Brain microvascular endothelial cell (primary cell): Measurements from ENCODE around the gene TCN1.
"Not testable (repeated sequence)": the region's sequence is repeated elsewhere in the genome, so short reads cannot be mapped to it uniquely, and the experiment has no call there.

Experiments
- DNase-seq: peaks from one replicate; pipeline ENCODE4 v3.0.0-alpha.2; 2020
- H3K27ac ChIP-seq: fragments of 250-450 bp; sonication (Bioruptor Pico); 2 replicates; pipeline ENCODE4 v1.5.1; 2020; ENCODE audit warnings: mild to moderate bottlenecking, moderate library complexity
- H3K27me3 ChIP-seq: fragments of 250-450 bp; sonication (Bioruptor Pico); replicated peaks from 2 replicates; pipeline ENCODE4 v1.5.1; 2020; ENCODE audit warnings: mild to moderate bottlenecking
- H3K36me3 ChIP-seq: fragments of 250-450 bp; sonication (Bioruptor Pico); replicated peaks from 2 replicates; pipeline ENCODE4 v1.5.1; 2020; ENCODE audit warnings: mild to moderate bottlenecking
- H3K4me3 ChIP-seq: 2 replicates; pipeline ENCODE4 v1.5.1; 2011; ENCODE audit warnings: low read depth, mild to moderate bottlenecking, control low read depth, low read length, moderate library complexity
- in situ Hi-C: cut with HindIII; loops from 2 replicates; pipeline ENCODE4 v1.10.0; 2017; ENCODE audit warnings: low sequenced_read_pairs, low pct_ligation_motif_present
- TF ChIP-seq, protein P1 (sequence below): IDR thresholded peaks from 2 replicates; pipeline ENCODE4 v1.5.1; 2011; ENCODE audit warnings: low read depth, mild to moderate bottlenecking, moderate library complexity, low read length, control low read depth, inconsistent platforms; ENCODE audit errors: missing control alignments

TCN1 gene

DNA sequence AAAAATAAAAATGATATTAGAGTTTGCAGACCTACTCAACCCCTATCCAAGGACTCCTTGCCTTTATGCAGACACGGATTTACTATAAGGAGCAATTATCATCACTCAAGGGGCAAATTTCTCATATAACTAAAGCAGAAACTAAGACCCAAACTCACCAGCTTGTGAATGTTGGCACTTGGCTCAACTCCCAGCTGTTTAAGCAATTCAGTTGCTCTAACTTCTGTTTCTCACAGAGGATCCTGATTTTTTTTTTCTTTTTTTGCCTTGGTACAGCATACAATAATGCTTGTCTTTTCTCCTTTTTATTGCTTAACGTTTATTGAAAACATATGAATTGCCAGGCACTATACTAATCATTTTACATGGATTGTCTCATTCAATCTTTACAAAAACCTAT lies 11.4 kb downstream of the TCN1 start:
- no peak for DNase-seq
- Histone ChIP-seq H3K27ac (no peak overlapping the region), H3K4me3 (no peak overlapping the region), H3K27me3 (no peaks in the 10 kb centered on the region), H3K36me3 (no peaks in the 10 kb centered on the region)
- in situ Hi-C loops, result no loop called here
- TF ChIP-seq, protein P1, sequence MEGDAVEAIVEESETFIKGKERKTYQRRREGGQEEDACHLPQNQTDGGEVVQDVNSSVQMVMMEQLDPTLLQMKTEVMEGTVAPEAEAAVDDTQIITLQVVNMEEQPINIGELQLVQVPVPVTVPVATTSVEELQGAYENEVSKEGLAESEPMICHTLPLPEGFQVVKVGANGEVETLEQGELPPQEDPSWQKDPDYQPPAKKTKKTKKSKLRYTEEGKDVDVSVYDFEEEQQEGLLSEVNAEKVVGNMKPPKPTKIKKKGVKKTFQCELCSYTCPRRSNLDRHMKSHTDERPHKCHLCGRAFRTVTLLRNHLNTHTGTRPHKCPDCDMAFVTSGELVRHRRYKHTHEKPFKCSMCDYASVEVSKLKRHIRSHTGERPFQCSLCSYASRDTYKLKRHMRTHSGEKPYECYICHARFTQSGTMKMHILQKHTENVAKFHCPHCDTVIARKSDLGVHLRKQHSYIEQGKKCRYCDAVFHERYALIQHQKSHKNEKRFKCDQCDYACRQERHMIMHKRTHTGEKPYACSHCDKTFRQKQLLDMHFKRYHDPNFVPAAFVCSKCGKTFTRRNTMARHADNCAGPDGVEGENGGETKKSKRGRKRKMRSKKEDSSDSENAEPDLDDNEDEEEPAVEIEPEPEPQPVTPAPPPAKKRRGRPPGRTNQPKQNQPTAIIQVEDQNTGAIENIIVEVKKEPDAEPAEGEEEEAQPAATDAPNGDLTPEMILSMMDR, result no peak

DNA sequence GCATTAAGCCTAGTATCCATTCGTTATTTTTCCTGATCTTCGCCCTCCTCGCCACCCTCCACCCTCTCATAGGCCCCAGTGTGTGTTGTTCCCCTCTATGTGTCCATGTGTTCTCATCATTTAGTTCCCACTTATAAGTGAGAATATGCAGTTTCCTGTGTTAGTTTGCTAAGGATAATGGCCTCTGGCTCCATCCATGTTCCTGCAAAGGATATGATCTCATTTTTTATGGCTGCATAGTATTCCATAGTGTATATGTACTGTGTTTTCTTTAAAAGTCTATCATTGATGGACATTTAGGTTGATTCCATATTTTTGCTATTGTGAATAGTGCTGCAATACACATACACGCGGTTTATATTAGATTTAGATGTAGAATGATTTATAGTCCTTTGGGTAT lies 14.9 kb downstream of the TCN1 start:
- DNase-seq, H3K4me3 ChIP-seq, in situ Hi-C loops, H3K36me3 ChIP-seq, H3K27ac ChIP-seq, H3K27me3 ChIP-seq: not testable (repeated sequence)

DNA sequence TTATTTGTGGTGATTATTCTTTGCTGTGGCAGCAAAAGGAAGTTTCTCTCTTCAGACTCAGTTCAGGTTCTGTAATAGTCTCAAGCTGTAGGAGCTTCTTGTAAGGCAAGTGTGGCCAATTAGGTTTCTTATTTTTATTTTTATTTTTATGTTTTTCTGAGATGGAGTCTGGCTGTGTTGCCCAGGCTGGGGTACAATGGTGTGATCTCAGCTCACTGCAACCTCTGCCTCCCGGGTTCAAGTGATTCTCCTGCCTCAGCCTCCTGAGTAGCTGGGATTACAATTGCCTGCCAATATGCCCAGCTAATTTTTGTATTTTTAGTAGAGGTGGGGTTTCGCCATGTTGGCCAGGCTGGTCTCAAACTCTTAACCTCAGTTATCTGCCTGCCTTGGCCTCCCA lies 16.7 kb downstream of the TCN1 start:
- H3K27me3 ChIP-seq, in situ Hi-C loops, DNase-seq, H3K36me3 ChIP-seq, H3K4me3 ChIP-seq, H3K27ac ChIP-seq: not testable (repeated sequence)

DNA sequence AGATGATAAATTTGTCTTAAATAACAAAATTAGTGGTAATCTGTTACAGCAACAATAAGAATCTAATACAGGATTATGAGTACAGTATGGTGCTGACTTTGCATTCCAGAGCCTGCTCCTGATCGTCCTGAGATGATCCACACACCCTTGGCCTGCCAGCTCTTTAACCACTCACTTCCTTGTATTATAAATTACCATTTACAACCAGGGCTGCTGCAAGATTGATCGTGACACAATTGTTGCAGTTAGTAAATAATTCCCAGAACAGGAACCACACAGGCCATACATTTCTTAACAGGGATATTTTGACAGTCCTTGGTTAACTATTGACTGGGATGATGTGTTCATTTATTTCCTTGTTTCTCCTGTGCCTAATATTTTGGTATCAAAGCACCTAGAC lies 17.2 kb downstream of the TCN1 start:
- no peaks in the 10 kb centered on the region for H3K27me3 ChIP-seq
- TF ChIP-seq, protein P1, result no peak
- H3K36me3 ChIP-seq, result no peaks in the 10 kb centered on the region
- no peak for DNase-seq
- in situ Hi-C loops, result no loop called here
- H3K4me3 ChIP-seq, result no peak overlapping the region
- no peak overlapping the region for H3K27ac ChIP-seq

DNA sequence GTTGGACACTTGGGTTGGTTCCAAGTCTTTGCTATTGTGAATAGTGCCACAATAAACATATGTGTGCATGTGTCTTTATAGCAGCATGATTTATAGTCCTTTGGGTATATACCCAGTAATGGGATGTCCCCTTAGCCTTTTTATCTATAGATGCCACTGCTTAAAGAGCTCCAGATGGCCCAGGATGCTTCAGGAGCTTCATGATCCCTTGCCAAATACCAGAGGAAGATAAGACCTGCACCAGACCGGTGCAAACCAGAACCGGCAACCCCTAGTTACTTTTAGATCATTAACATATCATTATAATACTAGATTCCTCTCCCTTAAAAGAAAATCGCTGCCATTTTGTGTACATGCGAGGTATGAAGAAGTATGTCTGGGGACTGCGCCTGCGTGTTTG lies 17.8 kb downstream of the TCN1 start:
- H3K27ac ChIP-seq, in situ Hi-C loops, H3K36me3 ChIP-seq, DNase-seq, H3K4me3 ChIP-seq, H3K27me3 ChIP-seq: not testable (repeated sequence)

DNA sequence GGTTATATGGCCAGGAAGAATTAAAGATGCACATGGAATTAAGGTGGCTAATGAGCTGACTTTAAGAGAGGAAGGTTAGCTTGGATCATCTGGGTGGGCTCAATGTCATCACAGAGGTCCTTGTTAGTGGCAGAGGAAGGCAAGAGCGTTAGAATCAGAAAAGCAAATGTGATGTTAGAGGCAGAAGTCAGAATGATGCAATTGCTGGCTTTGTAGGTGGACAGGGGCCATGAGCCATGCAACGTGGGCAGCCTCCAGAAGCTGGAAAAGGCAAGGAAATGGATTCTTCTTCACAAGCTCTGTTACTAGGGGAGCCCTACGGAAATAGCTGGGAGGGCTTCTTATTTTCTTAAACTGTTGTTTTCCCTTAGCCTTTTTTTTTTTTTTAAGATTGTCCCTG lies 18.7 kb downstream of the TCN1 start:
- Histone ChIP-seq H3K36me3 (no peaks in the 10 kb centered on the region), H3K4me3 (no peak overlapping the region), H3K27me3 (no peaks in the 10 kb centered on the region), H3K27ac (no peak overlapping the region)
- in situ Hi-C loops, result no loop called here
- TF ChIP-seq, protein P1, result no peak
- DNase-seq, result no peak

DNA sequence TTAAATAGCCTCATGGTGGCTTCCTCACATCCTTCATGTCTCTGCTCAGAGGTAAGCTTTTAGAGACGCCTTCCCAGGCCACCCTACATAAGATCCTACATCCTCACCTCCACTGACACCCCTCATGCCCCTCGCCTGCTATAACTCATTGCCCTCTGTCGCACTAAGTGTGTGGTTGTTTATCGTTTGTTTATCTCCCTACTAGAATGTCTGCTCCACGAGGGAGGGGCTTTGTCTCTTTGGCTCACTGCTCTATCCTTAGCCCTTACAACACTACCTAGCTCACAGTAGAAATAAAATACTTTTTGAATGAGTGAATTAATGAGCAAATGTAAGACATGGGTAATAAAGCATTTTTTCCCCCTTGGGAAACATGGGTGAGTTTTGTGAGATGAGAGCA lies 19.7 kb downstream of the TCN1 start:
- Histone ChIP-seq H3K4me3 (no peak overlapping the region), H3K36me3 (no peaks in the 10 kb centered on the region)

More for the DNA sequence above, 19.7 kb downstream of the TCN1 start:
- Histone ChIP-seq H3K27ac (no peak overlapping the region), H3K27me3 (no peaks in the 10 kb centered on the region)
- no peak for DNase-seq
- in situ Hi-C loops, result no loop called here
- TF ChIP-seq, protein P1, result no peak
